ENCODE results near the gene SPATA20.

DNA sequence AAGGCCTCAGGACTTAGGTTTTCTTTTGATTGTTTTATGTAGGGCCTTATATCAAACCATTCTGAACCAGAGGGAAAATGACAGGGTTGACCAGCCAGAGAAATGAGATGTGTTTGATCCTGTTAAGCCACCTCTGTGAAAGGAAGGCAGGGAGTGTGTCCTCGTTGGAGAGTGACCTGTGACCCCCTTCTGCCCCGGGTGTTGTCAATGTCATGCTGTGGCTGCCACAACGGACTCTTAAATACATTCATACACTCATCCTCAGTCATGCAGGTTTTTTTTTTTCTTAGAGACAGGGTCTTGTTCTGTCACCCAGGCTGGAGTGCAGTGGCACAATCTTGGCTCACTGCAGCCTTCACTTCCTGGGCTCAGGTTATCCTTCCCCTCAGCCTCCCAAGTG is 32.6 kb upstream of the SPATA20 start:
- TF ChIP-seq CTCF (IDR thresholded peaks at IDR 0.05; ENCODE audit: low read depth, low read length) (no peak), EZH2phosphoT487 (IDR thresholded peaks at IDR 0.05; ENCODE audit: low read depth) (no peak)

Data from OCI-LY3 (cell line).